Natural killer cell (primary cell): ENCODE data around the gene S100A4. TPM values are rescaled to one million over a fixed set of nuclear protein-coding genes. Genes with fewer than 3 reads are reported as not detected.

ENCODE experiments used
- ATAC-seq, 3 donors: fragments of 150-1000 bp in 2 of 3; fragments of 200-7000 bp in 1 of 3; cut with Tn5 transposase; 1 replicate in 1 of 3; 2 replicates in 2 of 3; pipeline ENCODE4 v1.10.0; 2021; ENCODE audit warnings: mild to moderate bottlenecking in 2 of 3, moderate library complexity in 2 of 3
- DNase-seq, 2 donors: peaks; one replicate each; pipeline versions ENCODE4 v3.0.0 to v3.0.0-alpha.2; 2013 to 2021; ENCODE audit warnings: mixed read lengths in 1 of 2
- H3K27ac ChIP-seq: one replicate; pipeline ENCODE4 v1.5.1; 2013; ENCODE audit warnings: mild to moderate bottlenecking, low read length
- H3K27me3 ChIP-seq: one replicate; pipeline ENCODE4 v1.6.1; 2013; ENCODE audit warnings: low read length; ENCODE audit not compliant: control insufficient read depth, insufficient read depth
- H3K36me3 ChIP-seq: one replicate; pipeline ENCODE4 v1.6.1; 2013; ENCODE audit warnings: low read length; ENCODE audit not compliant: control insufficient read depth, insufficient read depth
- H3K4me1 ChIP-seq: one replicate; pipeline ENCODE4 v1.6.1; 2013; ENCODE audit warnings: low read length; ENCODE audit not compliant: control insufficient read depth, insufficient read depth
- H3K4me3 ChIP-seq: one replicate; pipeline ENCODE4 v1.5.1; 2013; ENCODE audit warnings: low read length
- H3K9me3 ChIP-seq: one replicate; pipeline ENCODE4 v1.6.1; 2013; ENCODE audit warnings: low read length; ENCODE audit not compliant: control insufficient read depth, insufficient read depth
- H3K27ac Mint-ChIP-seq, 2 donors: one replicate each; pipeline ENCODE4 v1.8.0; 2022; ENCODE audit warnings: mild to moderate bottlenecking in 2 of 2, mixed read lengths in 2 of 2, moderate library complexity in 1 of 2
- H3K27me3 Mint-ChIP-seq, 2 donors: one replicate each; pipeline ENCODE4 v1.8.0; 2022; ENCODE audit warnings: low read depth in 2 of 2, mixed read lengths in 2 of 2
- H3K36me3 Mint-ChIP-seq: one replicate; pipeline ENCODE4 v1.8.0; 2022; ENCODE audit warnings: mixed read lengths
- H3K4me1 Mint-ChIP-seq, 2 donors: one replicate each; pipeline ENCODE4 v1.8.0; 2022; ENCODE audit warnings: mixed read lengths in 2 of 2
- H3K4me3 Mint-ChIP-seq: one replicate; pipeline ENCODE4 v1.8.0; 2022; ENCODE audit warnings: mild to moderate bottlenecking, moderate library complexity, mixed read lengths
- H3K9me3 Mint-ChIP-seq, 2 donors: one replicate each; pipeline ENCODE4 v1.8.0; 2022; ENCODE audit warnings: mixed read lengths in 2 of 2
- WGBS: methylation state at CpG from one replicate; pipeline ENCODE4 v1.1.7; 2013; ENCODE audit warnings: missing lambda C conversion rate; ENCODE audit not compliant: insufficient coverage; 5-methylcytosine and 5-hydroxymethylcytosine counted together
- intact Hi-C: fragments of 100-400 bp; cut with micrococcal nuclease; formaldehyde crosslinking; loops from one replicate; pipeline ENCODE4 v1.14.2; 2022
- total RNA-seq, 4 donors: library from RNA; stranded (reverse); fragments of 120-200 nt in 1 of 4; gene quantifications; one replicate each; pipeline versions ENCODE4 v1.2.3 to v1.2.4, GENCODE V29; 2013 to 2022
- TF ChIP-seq, protein P1 (sequence below): fragments of 200-600 bp; IDR thresholded peaks from one replicate; pipeline ENCODE4 v1.8.0; 2022; ENCODE audit warnings: antibody characterized with exemption

S100A4 gene
- total RNA-seq, 3 donors from 2014 or later (not counting 1 experiment from before 2014, with no cell fraction given): 509 to 689 (median 597) TPM

DNA sequence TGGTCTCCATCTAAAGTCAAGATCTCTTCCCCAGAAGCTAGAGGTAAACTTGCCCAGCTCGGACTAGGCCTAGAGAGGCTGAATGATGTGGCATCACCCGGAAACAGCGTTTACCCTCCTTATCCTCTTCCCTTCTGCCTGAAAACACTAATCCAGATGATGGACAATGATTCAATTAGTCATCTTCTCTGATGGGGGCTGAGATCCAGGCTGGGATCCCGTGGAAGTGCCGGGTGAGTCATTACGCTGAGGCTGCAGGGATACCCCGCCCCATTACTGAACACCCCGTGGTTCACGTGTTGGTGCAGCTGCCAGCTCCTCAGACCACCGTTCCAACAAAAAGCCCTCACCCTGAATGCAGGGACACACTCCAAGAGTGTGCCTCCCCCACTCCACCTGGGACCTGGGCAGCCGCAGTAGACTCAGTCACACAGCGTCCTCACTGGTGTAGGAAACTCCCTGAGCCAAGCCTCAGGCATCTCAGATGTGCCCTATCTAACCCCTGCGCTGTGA, 11.9 kb downstream of the S100A4 start:
- peak in 1 of 2 donors; percentile 42 for DNase-seq
- Mint-ChIP-seq H3K4me1 (peaks cover 50 to 62% of the 10 kb centered on the region in 2 donors), H3K4me3 (peak overlapping the region; percentile 88), H3K36me3 (no peaks in the 10 kb centered on the region), H3K27ac (peak overlapping the region; percentile 90 to 94), H3K27me3 (no peaks in the 10 kb centered on the region), H3K9me3 (no peaks in the 10 kb centered on the region)
- Histone ChIP-seq H3K4me1 (peaks cover 59% of the 10 kb centered on the region), H3K27ac (peak overlapping the region; percentile 20), H3K36me3 (peaks cover 8% of the 10 kb centered on the region), H3K27me3 (no peaks in the 10 kb centered on the region), H3K9me3 (no peaks in the 10 kb centered on the region), H3K4me3 (peak overlapping the region; percentile 1)
- ATAC-seq: no peak
- intact Hi-C loops: loop anchor here (1.0 kb wide), 1 partner anchor 35 kb away; no protein-coding TSS in a partner anchor
- TF ChIP-seq, protein P1, sequence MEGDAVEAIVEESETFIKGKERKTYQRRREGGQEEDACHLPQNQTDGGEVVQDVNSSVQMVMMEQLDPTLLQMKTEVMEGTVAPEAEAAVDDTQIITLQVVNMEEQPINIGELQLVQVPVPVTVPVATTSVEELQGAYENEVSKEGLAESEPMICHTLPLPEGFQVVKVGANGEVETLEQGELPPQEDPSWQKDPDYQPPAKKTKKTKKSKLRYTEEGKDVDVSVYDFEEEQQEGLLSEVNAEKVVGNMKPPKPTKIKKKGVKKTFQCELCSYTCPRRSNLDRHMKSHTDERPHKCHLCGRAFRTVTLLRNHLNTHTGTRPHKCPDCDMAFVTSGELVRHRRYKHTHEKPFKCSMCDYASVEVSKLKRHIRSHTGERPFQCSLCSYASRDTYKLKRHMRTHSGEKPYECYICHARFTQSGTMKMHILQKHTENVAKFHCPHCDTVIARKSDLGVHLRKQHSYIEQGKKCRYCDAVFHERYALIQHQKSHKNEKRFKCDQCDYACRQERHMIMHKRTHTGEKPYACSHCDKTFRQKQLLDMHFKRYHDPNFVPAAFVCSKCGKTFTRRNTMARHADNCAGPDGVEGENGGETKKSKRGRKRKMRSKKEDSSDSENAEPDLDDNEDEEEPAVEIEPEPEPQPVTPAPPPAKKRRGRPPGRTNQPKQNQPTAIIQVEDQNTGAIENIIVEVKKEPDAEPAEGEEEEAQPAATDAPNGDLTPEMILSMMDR: no peak
- WGBS: 77% methylated on average over 13 of the region's 13 CpGs

DNA sequence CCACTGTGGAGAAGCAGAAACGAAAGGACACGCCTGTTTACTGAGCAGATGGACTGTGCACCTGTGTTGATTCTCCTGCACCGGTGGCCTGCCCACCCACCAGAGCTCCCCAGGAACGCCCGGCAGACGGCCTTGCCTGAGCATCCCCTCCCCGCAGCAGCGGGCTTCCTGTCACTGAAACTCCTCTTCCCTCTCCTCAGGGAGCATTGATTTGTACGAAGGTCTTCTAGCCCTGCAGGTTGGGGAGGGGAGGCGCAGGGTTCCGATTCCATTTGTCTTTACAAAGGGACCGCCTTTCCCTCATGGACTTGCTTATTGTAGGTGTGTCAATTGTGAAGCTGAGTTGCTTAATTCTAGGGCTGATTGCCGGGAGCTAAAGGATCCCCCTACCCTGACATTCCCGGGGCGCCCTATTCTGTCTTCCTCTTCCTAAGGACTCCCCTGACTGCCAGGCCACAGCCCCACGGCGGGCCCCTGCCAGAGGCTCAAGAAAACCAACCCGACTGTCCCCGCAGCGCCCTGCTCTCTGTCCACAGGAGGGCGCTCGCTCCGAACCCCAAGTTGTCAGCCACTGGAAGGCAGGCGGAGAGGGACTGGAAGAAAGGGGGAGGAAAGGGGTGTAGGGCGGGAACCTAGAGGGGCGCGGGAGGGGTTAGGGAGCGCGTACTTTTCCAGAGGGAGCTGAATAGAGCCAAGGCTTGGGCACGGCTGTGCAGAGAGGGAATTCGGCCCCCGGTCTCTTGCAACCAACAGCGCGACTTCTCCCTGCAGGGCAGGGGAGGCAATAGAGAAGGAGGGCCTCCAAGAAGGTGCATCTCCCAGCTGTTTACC, 12.6 kb downstream of the S100A4 start:
- no peak for ATAC-seq
- H3K27ac Mint-ChIP-seq: peak overlapping the region; percentile 90 to 94
- H3K27me3 ChIP-seq: no peaks in the 10 kb centered on the region
- peak overlapping the region; percentile 1 for H3K4me3 ChIP-seq
- H3K9me3 ChIP-seq: no peaks in the 10 kb centered on the region
- peaks cover 59% of the 10 kb centered on the region for H3K4me1 ChIP-seq
- H3K27me3 Mint-ChIP-seq: no peaks in the 10 kb centered on the region
- peak overlapping the region; percentile 84 for H3K4me3 Mint-ChIP-seq
- WGBS: 38% methylated on average over 34 of the region's 34 CpGs
- no peaks in the 10 kb centered on the region for H3K36me3 Mint-ChIP-seq
- peak; percentile 73 to 88 for DNase-seq
- H3K27ac ChIP-seq: peak overlapping the region; percentile 71
- intact Hi-C loops: loop anchor here (1.0 kb wide), 1 partner anchor 35 kb away; no protein-coding TSS in a partner anchor
- H3K9me3 Mint-ChIP-seq: no peaks in the 10 kb centered on the region
- TF ChIP-seq, protein P1: peak; percentile 78
- peaks cover 50 to 57% of the 10 kb centered on the region in 2 donors for H3K4me1 Mint-ChIP-seq
- peaks cover 8% of the 10 kb centered on the region for H3K36me3 ChIP-seq

DNA sequence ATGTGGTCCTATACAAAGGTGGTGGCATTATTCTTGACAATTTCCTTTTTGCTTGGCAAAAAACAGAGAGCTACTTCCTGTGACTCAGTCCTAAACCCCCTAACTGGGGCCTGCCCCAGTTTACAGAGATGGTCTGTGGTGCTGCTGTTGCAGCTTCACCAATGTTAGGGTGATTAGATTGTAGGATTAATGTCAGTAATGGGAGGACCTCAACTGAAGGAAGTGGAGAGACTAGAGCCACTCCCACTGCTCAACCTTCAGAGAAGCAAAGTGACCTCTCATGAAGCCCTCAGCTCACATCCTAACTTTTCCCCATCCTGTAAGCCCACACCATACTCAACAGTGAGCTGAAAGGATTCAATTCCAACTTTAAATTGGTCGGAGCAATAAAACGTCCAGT, 13.4 kb downstream of the S100A4 start:
- peaks cover 50 to 53% of the 10 kb centered on the region in 2 donors for H3K4me1 Mint-ChIP-seq
- TF ChIP-seq, protein P1: no peak
- no peaks in the 10 kb centered on the region for H3K36me3 Mint-ChIP-seq
- H3K27me3 Mint-ChIP-seq: no peaks in the 10 kb centered on the region
- DNase-seq (peak in 1 of 2 donors; percentile 67), ATAC-seq (peak; percentile 22 to 30 (median 27))
- Histone ChIP-seq H3K9me3 (no peaks in the 10 kb centered on the region), H3K4me3 (no peak overlapping the region), H3K4me1 (peaks cover 57% of the 10 kb centered on the region), H3K27me3 (no peaks in the 10 kb centered on the region), H3K36me3 (peaks cover 8% of the 10 kb centered on the region), H3K27ac (peak overlapping the region; percentile 71)
- whole genome bisulfite sequencing: 81% methylated on average over 2 of the region's 2 CpGs
- H3K9me3 Mint-ChIP-seq: no peaks in the 10 kb centered on the region
- H3K4me3 Mint-ChIP-seq: peak overlapping the region; percentile 84
- intact Hi-C loops: no loop called here
- H3K27ac Mint-ChIP-seq: peak overlapping the region; percentile 90 to 94
